A549 treated with Mapracorat at 1 μM for 4 hours (cell line): ENCODE results near the gene ORAI2. TPM values are rescaled to one million over a fixed set of nuclear protein-coding genes. Genes with fewer than 3 reads are reported as not detected.

Experiments
- total RNA-seq: library from RNA; stranded (reverse); fragments of 200-300 nt; extraction: Qiagen RNA extraction; gene quantifications from 5 replicates; pipeline ENCODE4 v1.2.3, GENCODE V29; 2022

ORAI2 gene
- 22.7 to 40.0 TPM (median 33.5 TPM) in 5 replicates for total RNA-seq

GRCh38 chr7:102433219-102434038 lies at the start of gene ORAI2:
Gene ORAI2, plus strand, starts transcription at chr7:102433575. Its CDS starts 5,382 bp downstream, at chr7:102438957.

GRCh38 chr7:102395873-102396709 lies 37.3 kb upstream of the ORAI2 start, which contains the start of gene PRKRIP1:
Gene PRKRIP1, plus strand, starts transcription at chr7:102396363. Its CDS starts 49 bp downstream, at chr7:102396412.

GRCh38 chr7:102464577-102465280 lies 31.4 kb downstream of the ORAI2 start, which contains the start of the genes ALKBH4 and LRWD1:
Gene ALKBH4, minus strand, starts transcription at chr7:102464863. Its CDS starts 27 bp downstream, at chr7:102464836.
Gene LRWD1, plus strand, starts transcription at chr7:102464984. Its CDS starts 97 bp downstream, at chr7:102465081.

GRCh38 chr7:102478314-102479208 lies 45.2 kb downstream of the ORAI2 start, which contains the start of gene POLR2J:
Gene POLR2J, minus strand, starts transcription at chr7:102478922. Its CDS starts 62 bp downstream, at chr7:102478860.

Other genes starting within 250 kb of the ORAI2 start
- 1.8 to 3.9 TPM (median 3.5 TPM) in 5 replicates for gene SH2B2, start 146.7 kb upstream of the ORAI2 start, total RNA-seq
- gene SPDYE6, start 77.1 kb upstream of the ORAI2 start, total RNA-seq, result not detected in 5 replicates
- 20.1 to 24.6 TPM (median 22.2 TPM) in 5 replicates for gene PRKRIP1, start 37.2 kb upstream of the ORAI2 start, total RNA-seq
- 9.0 to 12.7 TPM (median 10.7 TPM) in 5 replicates for gene ALKBH4, start 31.3 kb downstream of the ORAI2 start, total RNA-seq
- gene LRWD1, start 31.4 kb downstream of the ORAI2 start, total RNA-seq, result 22.2 to 32.5 TPM (median 30.2 TPM) in 5 replicates
- 102 to 127 TPM (median 105 TPM) in 5 replicates for gene POLR2J, start 45.3 kb downstream of the ORAI2 start, total RNA-seq
- gene RASA4B, start 84.2 kb downstream of the ORAI2 start, total RNA-seq, result 0.77 to 2.2 TPM (median 1.5 TPM) in 5 replicates
- gene UPK3BL2, start 110.1 kb downstream of the ORAI2 start, total RNA-seq, result 1.6 to 3.6 TPM (median 2.4 TPM) in 5 replicates
- gene SPDYE2, start 117.7 kb downstream of the ORAI2 start, total RNA-seq, result not detected in 5 replicates
- gene POLR2J3, start 139.0 kb downstream of the ORAI2 start, total RNA-seq, result 11.3 to 52.3 TPM (median 31.8 TPM) in 5 replicates
- 1.9 to 2.8 TPM (median 2.5 TPM) in 5 replicates for gene RASA4, start 183.2 kb downstream of the ORAI2 start, total RNA-seq
- 9.7 to 15.3 TPM (median 12.9 TPM) in 5 replicates for gene UPK3BL1, start 209.2 kb downstream of the ORAI2 start, total RNA-seq
- gene SPDYE2B, start 216.7 kb downstream of the ORAI2 start, total RNA-seq, result not detected in 5 replicates
- gene POLR2J2, start 238.1 kb downstream of the ORAI2 start, total RNA-seq, result 0.45 to 0.89 TPM (median 0.81 TPM) in 4 of 5 replicates, not detected in the other